OCI-M2 (cell line): Measurements from ENCODE around the gene ERICH6B.

Source experiments
- DNase-seq: peaks from one replicate; lab custom pipeline; 2025; ENCODE audit not compliant: unreplicated experiment; lab: John Stamatoyannopoulos, UW

The ERICH6B gene

GRCh38 chr13:45602183-45603170 lies 13.1 kb downstream of the ERICH6B start:
- no peak for DNase-seq

DNA sequence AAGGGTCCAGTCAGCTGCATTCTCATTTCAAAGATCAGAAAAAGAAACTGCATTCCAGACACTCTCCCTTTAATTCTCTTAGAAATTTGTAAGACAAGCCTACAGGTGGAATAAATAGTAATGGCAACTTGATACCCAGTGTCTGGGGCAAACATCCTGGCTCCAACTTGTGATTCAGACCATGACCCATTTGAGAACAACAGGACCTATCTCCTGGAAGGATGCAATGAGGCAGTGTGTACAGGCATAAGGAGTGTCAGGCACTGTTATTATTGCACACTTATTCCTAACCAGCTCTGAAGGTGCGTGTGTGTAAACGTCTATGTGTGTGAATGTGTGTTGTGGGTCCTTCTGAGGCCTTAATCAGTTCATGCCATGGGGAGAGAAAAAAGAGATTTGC lies 13.9 kb downstream of the ERICH6B start:
- no peak for DNase-seq

DNA sequence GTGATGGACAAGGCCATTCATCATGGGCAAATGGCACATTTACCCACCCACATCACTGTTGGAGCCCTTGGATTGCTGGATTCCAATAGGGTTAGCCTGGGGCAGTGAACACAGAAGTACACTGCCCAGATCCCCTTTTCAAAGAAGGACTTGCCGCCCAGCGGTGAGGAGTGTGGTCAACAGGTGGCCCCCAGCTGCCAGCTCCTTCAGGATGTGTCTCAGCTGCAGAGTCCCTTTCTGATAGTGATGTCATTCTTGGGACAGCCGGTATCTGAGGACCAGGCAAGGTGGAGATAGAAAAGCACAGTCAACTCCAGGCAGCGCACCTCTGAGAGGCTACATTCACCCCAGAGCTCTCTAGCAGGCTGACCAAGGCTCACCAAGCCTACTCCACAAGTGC lies 16.9 kb downstream of the ERICH6B start:
- no peak for DNase-seq

DNA sequence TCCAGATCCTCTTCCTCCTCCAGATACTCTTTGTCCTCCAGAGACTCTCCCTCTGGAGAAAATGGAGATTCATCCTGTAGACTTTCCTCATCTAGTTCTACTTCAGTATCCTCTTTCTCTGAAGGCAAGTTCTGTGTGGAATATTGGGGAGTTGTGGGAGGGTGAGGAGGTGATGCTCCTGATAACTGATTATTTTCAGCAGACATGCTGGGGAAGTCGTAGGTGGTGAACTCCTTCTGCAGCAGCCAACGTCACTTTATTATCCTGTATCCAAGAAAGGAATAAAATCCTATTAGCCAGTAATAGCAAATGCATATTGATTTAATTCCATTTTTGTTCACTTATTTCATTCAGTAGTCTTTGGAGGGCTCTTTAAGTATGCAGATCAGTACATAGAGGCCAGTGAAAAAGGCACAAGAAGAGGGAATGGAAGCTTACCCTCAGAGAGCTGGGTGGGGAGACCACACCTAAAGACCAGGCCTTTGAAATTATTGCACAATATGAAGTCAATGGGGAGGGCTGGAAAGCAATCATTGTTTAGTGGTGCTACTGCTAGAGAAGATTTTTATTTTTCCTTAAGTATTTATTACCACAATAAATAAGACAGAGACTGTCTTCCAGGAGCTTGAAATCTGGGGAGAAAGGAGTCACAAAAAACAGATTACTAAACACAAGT lies 18.6 kb downstream of the ERICH6B start:
- no peak for DNase-seq

DNA sequence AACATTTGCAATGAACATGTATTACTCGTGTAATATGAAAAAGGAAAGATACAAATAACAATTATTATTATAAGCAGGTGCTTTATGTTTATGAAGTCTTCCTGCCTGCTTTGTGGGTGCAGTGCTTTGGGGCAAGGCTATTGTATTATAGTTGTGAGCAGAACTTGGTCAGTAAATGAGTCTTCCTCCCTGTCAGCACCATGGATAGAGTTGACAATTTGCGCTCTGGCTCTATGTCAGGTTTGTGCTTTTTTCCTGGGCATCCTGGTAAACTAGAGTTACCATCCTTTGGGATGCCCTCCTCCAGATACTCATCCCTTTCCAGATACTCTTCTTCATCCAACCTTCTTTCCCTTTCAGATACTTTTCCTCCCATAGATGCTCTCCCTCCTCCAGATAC lies 19.6 kb downstream of the ERICH6B start:
- no peak for DNase-seq

DNA sequence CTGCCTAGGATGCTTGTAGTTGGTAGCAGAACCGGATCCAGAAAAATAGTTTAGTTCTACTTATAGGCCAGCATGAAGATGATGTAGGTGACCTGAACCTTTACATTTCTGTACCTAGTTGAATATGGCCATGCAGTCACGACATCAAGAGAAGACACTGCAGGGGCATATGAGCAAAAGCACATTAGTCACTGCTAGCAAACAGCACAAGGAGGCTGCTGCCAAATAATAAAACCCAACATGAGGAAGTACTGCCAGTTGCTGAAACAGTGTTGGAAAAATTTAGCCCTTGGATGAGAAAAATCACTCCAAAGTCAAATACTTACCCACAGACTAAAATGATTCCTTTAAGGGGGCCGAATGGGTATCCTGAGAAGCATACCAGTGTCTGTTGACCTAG lies 20.8 kb downstream of the ERICH6B start:
- no peak for DNase-seq

DNA sequence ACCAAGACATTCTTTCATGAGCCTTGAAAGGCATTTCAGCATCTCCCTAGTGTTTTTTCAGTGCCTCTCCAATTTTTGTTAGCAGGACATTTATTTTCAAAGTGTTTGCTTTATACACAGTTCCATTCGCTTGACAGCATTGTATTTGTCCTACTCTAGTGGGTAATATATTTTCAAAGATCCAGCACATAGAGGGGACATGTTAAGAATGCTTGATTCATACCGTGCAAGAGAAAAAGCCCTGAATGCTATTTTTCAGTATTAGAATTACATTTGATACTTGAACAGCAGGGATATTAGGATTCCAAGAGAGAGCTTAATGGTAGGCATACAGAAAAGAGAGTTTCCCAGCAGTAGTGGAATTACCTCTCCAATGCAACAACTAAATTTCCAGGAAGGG lies 21.3 kb downstream of the ERICH6B start:
- DNase-seq, result no peak

GRCh38 chr13:45592758-45593157 lies 22.8 kb downstream of the ERICH6B start:
- DNase-seq, result no peak

GRCh38 chr13:45590066-45590465 lies 25.5 kb downstream of the ERICH6B start:
- no peak for DNase-seq

DNA sequence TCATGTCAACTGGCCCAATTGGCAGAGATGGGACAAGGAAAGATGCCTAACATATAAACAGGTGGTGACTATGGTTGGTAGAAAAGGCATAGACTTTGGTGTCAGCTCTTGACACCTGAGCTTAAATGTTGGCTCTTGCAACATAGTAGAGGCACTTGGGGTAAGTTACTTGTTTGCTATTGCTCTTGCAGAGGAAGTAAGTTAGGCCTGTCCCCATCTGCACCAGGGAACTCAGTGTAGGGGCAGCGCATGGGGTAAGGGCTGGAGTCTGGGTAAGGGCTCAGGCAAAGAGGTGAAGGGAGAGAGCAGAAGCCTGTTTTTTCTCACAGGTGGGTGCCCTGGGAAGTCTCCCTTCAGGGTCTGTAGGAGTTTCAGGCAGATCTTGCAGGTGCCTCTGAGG lies 27.6 kb downstream of the ERICH6B start:
- no peak for DNase-seq

DNA sequence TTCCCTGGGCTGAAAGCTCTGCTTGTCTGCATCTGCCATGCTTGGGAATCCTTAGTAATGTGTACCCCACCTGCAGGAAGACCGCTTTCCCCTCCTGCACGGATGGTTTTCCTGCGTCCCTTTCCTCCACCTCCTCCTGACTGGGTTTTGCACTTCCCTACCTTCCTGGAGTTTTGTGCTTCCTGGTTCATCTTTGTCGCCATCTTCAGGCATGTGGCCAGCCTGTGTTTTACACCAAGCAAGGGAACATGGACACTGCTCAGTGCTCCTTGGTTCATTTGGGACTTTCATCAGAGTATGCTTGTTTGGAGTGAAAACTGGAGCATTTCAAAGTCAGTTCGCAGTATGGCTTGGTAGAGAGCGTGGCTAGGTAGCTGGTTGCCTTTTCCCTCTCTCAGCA lies 30.7 kb downstream of the ERICH6B start:
- DNase-seq, result no peak

- no peak for DNase-seq
Measured at GRCh38 chr13:45582408-45583076, 33.0 kb downstream of the ERICH6B start.

GRCh38 chr13:45576466-45576865 lies 39.1 kb downstream of the ERICH6B start:
- no peak for DNase-seq

- no peak for DNase-seq
Measured at GRCh38 chr13:45575830-45576180, 39.7 kb downstream of the ERICH6B start.

GRCh38 chr13:45575146-45575829 lies 40.3 kb downstream of the ERICH6B start:
- DNase-seq, result no peak

DNA sequence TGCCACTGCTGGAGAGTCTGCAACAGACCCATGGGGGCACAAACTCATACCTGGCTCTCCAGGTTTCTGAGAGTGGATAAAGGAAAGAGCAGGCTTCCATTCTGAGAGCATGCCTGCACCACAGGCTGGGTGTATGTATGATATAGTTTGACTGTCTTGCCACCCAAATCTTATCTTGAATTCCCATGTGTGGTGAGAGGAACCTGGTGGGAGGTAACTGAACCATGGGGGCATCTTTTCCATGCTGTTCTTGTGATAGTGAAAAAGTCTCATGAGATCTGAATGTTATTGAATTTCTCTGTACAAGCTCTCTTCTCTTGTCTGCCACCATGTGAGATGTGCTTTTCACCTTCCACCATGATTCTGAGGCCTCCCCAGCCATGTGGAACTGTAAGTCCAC lies 50.2 kb downstream of the ERICH6B start:
- no peak for DNase-seq

- no peak for DNase-seq
Measured at GRCh38 chr13:45564133-45564776, 51.3 kb downstream of the ERICH6B start.

GRCh38 chr13:45554604-45555109 lies 60.9 kb downstream of the ERICH6B start:
- DNase-seq, result no peak

- no peak for DNase-seq
Measured at GRCh38 chr13:45548281-45548680, 67.3 kb downstream of the ERICH6B start.

DNA sequence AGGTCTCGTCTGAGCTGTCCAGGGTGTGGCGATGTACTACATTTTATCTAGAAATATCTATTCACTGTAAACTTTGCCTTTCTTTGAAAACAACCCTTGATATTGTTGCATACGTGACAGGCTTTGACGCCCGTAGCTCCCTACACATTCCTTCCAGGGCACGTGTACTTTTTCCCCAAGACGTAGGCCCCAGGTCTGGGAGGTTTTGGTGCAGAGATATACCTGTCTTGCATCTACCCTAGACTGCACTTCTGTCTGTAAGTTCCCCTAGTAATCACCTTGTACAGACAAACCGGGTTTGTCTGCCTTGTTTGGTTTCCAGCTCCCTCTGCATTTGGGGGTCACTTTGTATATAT lies 69.2 kb downstream of the ERICH6B start:
- no peak for DNase-seq
